Embryonic facial prominence (tissue), 1 donor: ENCODE results near the gene NMU.
"Not testable (repeated sequence)": the region's sequence is repeated elsewhere in the genome, so short reads cannot be mapped to it uniquely, and the experiment has no call there.

Source experiments
- DNase-seq: peaks from one replicate; pipeline ENCODE4 v3.0.0-alpha.2; 2016; ENCODE audit errors: extremely low spot score

Gene NMU

GRCh38 chr4:55635741-55636655, at the start of gene NMU:
TSS of gene NMU (minus strand) at chr4:55636298. CDS start at chr4:55636192, 106 bp downstream.
- DNase-seq: no peak

- no peak for DNase-seq
Observed at GRCh38 chr4:55684276-55684675, 48.2 kb upstream of the NMU start.

- DNase-seq: not testable (repeated sequence)
Observed at GRCh38 chr4:55682797-55683196, 46.7 kb upstream of the NMU start.

- no peak for DNase-seq
Observed at GRCh38 chr4:55682295-55682694, 46.2 kb upstream of the NMU start.

GRCh38 chr4:55681430-55681829, 45.3 kb upstream of the NMU start:
- no peak for DNase-seq

GRCh38 chr4:55675196-55675793, 39.2 kb upstream of the NMU start:
- no peak for DNase-seq

GRCh38 chr4:55673424-55673823, 37.3 kb upstream of the NMU start:
- DNase-seq: no peak

- no peak for DNase-seq
Observed at GRCh38 chr4:55671667-55672066, 35.6 kb upstream of the NMU start.

GRCh38 chr4:55670695-55671094, 34.6 kb upstream of the NMU start:
- DNase-seq: no peak

GRCh38 chr4:55668449-55668848, 32.4 kb upstream of the NMU start:
- DNase-seq: no peak

GRCh38 chr4:55666535-55666934, 30.4 kb upstream of the NMU start:
- no peak for DNase-seq

- no peak for DNase-seq
Observed at GRCh38 chr4:55663145-55663544, 27.0 kb upstream of the NMU start.

GRCh38 chr4:55661398-55662056, 25.4 kb upstream of the NMU start:
- DNase-seq: no peak

GRCh38 chr4:55658657-55659056, 22.6 kb upstream of the NMU start:
- DNase-seq: no peak

- no peak for DNase-seq
Observed at GRCh38 chr4:55654131-55654530, 18.0 kb upstream of the NMU start.

- no peak for DNase-seq
Observed at GRCh38 chr4:55650483-55650882, 14.4 kb upstream of the NMU start.

GRCh38 chr4:55637272-55637820, 1.2 kb upstream of the NMU start:
- DNase-seq: no peak

- no peak for DNase-seq
Observed at GRCh38 chr4:55636656-55636999, 530 bp upstream of the NMU start.

GRCh38 chr4:55635282-55635681, 816 bp downstream of the NMU start:
- DNase-seq: no peak

GRCh38 chr4:55634417-55635128, 1.5 kb downstream of the NMU start:
- DNase-seq: no peak

- DNase-seq: no peak
Observed at GRCh38 chr4:55633903-55634302, 2.2 kb downstream of the NMU start.

- no peak for DNase-seq
Observed at GRCh38 chr4:55625835-55626234, 10.3 kb downstream of the NMU start.
